Airway epithelial cell (primary cell): Measurements from ENCODE around the gene GPBP1. TPM values are rescaled to one million over a fixed set of nuclear protein-coding genes. Genes with fewer than 3 reads are reported as not detected.

ENCODE experiments used
- total RNA-seq: library from RNA; depleted of rRNA; stranded (reverse); fragments of >200 nt; gene quantifications from 2 replicates; pipeline ENCODE4 v1.2.3, GENCODE V29; 2015

The GPBP1 gene
- total RNA-seq, result 29.5 and 38.0 TPM in 2 replicates

GRCh38 chr5:57173319-57174127, at the start of gene GPBP1:
Gene GPBP1 (plus strand): TSS chr5:57174059. CDS start chr5:57214131, 40,072 bp downstream.

Other genes starting within 250 kb of the GPBP1 start
- 11.1 and 31.8 TPM in 2 replicates for gene MIER3, start 221.9 kb upstream of the GPBP1 start, total RNA-seq